Smooth muscle cell (in vitro differentiated cells): ENCODE data around the gene TSPO. TPM values are rescaled to one million over a fixed set of nuclear protein-coding genes. Genes with fewer than 3 reads are reported as not detected.

ENCODE experiments used
- DNase-seq: peaks from one replicate; lab custom pipeline; 2025; ENCODE audit not compliant: unreplicated experiment; lab: John Stamatoyannopoulos, UW
- H2AFZ ChIP-seq: fragments of 200-600 bp; sonication (generic); 2 replicates; pipeline ENCODE4 v1.6.0; 2016; ENCODE audit warnings: antibody characterized with exemption, low read depth, mild to moderate bottlenecking
- H3F3A ChIP-seq: fragments of 200-600 bp; sonication (generic); 2 replicates; pipeline ENCODE4 v1.6.0; 2017; ENCODE audit warnings: antibody characterized with exemption, low read depth
- H3K27ac ChIP-seq: fragments of 200-600 bp; sonication (generic); 2 replicates; pipeline ENCODE4 v1.5.1; 2016; ENCODE audit warnings: low read depth, mild to moderate bottlenecking
- H3K27me3 ChIP-seq: fragments of 200-600 bp; sonication (generic); 2 replicates; pipeline ENCODE4 v1.6.1; 2016; ENCODE audit warnings: low read depth, mild to moderate bottlenecking
- H3K36me3 ChIP-seq: fragments of 200-600 bp; sonication (generic); 2 replicates; pipeline ENCODE4 v1.5.1; 2016; ENCODE audit warnings: low read depth
- H3K4me1 ChIP-seq: fragments of 200-600 bp; sonication (generic); 2 replicates; pipeline ENCODE4 v1.5.1; 2016; ENCODE audit warnings: low read depth
- H3K4me2 ChIP-seq: fragments of 200-600 bp; sonication (generic); 2 replicates; pipeline ENCODE4 v1.6.0; 2016; ENCODE audit warnings: mild to moderate bottlenecking
- H3K4me3 ChIP-seq: fragments of 200-600 bp; sonication (generic); 2 replicates; pipeline ENCODE4 v1.5.1; 2016; ENCODE audit warnings: mild to moderate bottlenecking
- H3K79me2 ChIP-seq: fragments of 200-600 bp; sonication (generic); 2 replicates; pipeline ENCODE4 v1.6.0; 2016; ENCODE audit warnings: low read depth, mild to moderate bottlenecking
- H3K9ac ChIP-seq: fragments of 200-600 bp; sonication (generic); 2 replicates; pipeline ENCODE4 v1.6.0; 2016; ENCODE audit warnings: low read depth
- H3K9me3 ChIP-seq: fragments of 200-600 bp; sonication (generic); replicated peaks from 2 replicates; pipeline ENCODE4 v1.5.1; 2016; ENCODE audit warnings: low read depth
- H4K20me1 ChIP-seq: fragments of 200-600 bp; sonication (generic); 2 replicates; pipeline ENCODE4 v1.6.0; 2016; ENCODE audit warnings: low read depth
- CTCF ChIP-seq: fragments of 200-600 bp; sonication (generic); IDR thresholded peaks from 2 replicates; pipeline ENCODE4 v1.5.1; 2017; ENCODE audit warnings: borderline replicate concordance, mild to moderate bottlenecking, antibody characterized with exemption; ENCODE audit not compliant: insufficient read depth, poor library complexity, severe bottlenecking
- WGBS: methylation state at CpG from one replicate; pipeline ENCODE4 v1.1.7; 2016; ENCODE audit warnings: low lambda C conversion rate; 5-methylcytosine and 5-hydroxymethylcytosine counted together
- polyA plus RNA-seq: library from polyadenylated mRNA; unstranded; fragments of >200 nt; fragmentation: Nextera tagmentation; extraction: Ambion mirVana; gene quantifications from 2 replicates; pipeline ENCODE4 v1.2.1, GENCODE V29; 2016
- total RNA-seq: library from RNA; depleted of rRNA; stranded (reverse); fragments of >200 nt; gene quantifications from 2 replicates; pipeline ENCODE4 v1.2.3, GENCODE V29; 2014

TSPO gene
- total and polyA plus RNA-seq, 2 experiments from 2014 or later, result 170 to 251 TPM

DNA sequence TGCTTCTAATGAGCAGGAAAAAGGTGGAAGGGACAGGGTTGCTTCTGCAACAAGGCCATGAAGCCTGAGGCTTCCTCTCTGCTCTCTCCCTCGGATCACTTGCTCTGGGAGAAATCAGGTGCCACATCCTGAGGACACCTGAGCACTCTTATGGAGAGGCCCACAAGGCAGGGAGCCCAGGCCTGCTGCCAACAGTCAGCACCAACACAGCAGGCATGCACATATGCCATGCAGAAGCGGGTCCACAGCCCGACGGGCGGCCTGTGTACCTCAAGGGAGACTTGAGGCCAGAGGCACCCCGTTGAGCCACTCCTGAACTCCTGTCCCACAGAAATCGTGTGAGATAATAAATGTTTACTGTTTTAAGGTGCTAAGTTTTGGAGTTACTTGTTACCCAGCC is 26.1 kb downstream of the TSPO start:
- Histone ChIP-seq H3F3A (no peaks in the 10 kb centered on the region), H3K27me3 (no peaks in the 10 kb centered on the region), H3K4me2 (no peak overlapping the region), H3K27ac (no peak overlapping the region), H3K9me3 (no peaks in the 10 kb centered on the region), H3K36me3 (no peaks in the 10 kb centered on the region), H4K20me1 (no peaks in the 10 kb centered on the region), H3K9ac (no peak overlapping the region), H3K4me3 (no peak overlapping the region), H3K4me1 (no peaks in the 10 kb centered on the region), H2AFZ (no peak overlapping the region), H3K79me2 (no peaks in the 10 kb centered on the region)
- WGBS, result 96% methylated on average over 7 of the region's 7 CpGs
- no peak for TF ChIP-seq CTCF
- DNase-seq, result no peak

GRCh38 chr22:43179146-43179910 is 28.0 kb downstream of the TSPO start:
- no peak for TF ChIP-seq CTCF

GRCh38 chr22:43179911-43180195 is 28.5 kb downstream of the TSPO start:
- Histone ChIP-seq H3K9ac (no peak overlapping the region), H3K27me3 (no peaks in the 10 kb centered on the region), H3K4me2 (no peak overlapping the region), H3K4me1 (peaks cover 3% of the 10 kb centered on the region), H3F3A (no peaks in the 10 kb centered on the region), H2AFZ (no peak overlapping the region), H3K9me3 (no peaks in the 10 kb centered on the region), H3K4me3 (no peak overlapping the region), H3K27ac (no peak overlapping the region), H3K36me3 (no peaks in the 10 kb centered on the region), H3K79me2 (no peaks in the 10 kb centered on the region), H4K20me1 (peaks cover 17% of the 10 kb centered on the region)
- WGBS, result 97% methylated on average over 5 of the region's 15 CpGs
- DNase-seq, result no peak
- no peak for TF ChIP-seq CTCF

More at GRCh38 chr22:43179146-43179910, 28.0 kb downstream of the TSPO start:
- WGBS, result 99% methylated on average over 25 of the region's 25 CpGs
- Histone ChIP-seq H3F3A (no peaks in the 10 kb centered on the region), H3K4me3 (no peak overlapping the region), H3K79me2 (no peaks in the 10 kb centered on the region), H3K4me1 (peaks cover 3% of the 10 kb centered on the region), H3K4me2 (no peak overlapping the region), H3K9me3 (no peaks in the 10 kb centered on the region), H3K27me3 (no peaks in the 10 kb centered on the region), H4K20me1 (peaks cover 12% of the 10 kb centered on the region), H3K36me3 (no peaks in the 10 kb centered on the region), H3K27ac (no peak overlapping the region), H2AFZ (no peak overlapping the region), H3K9ac (no peak overlapping the region)
- DNase-seq, result no peak

GRCh38 chr22:43180670-43181069 is 29.3 kb downstream of the TSPO start:
- H2AFZ ChIP-seq, result no peak overlapping the region
- H3K27me3 ChIP-seq, result no peaks in the 10 kb centered on the region
- DNase-seq, result no peak
- peaks cover 6% of the 10 kb centered on the region for H3K4me1 ChIP-seq
- peaks cover 17% of the 10 kb centered on the region for H4K20me1 ChIP-seq
- H3K27ac ChIP-seq, result no peak overlapping the region
- no peaks in the 10 kb centered on the region for H3K9me3 ChIP-seq
- no peaks in the 10 kb centered on the region for H3K36me3 ChIP-seq
- H3K4me3 ChIP-seq, result no peak overlapping the region
- no peak for TF ChIP-seq CTCF
- no peak overlapping the region for H3K9ac ChIP-seq
- WGBS, result 98% methylated on average over 15 of the region's 15 CpGs
- no peak overlapping the region for H3K4me2 ChIP-seq
- no peaks in the 10 kb centered on the region for H3F3A ChIP-seq
- no peaks in the 10 kb centered on the region for H3K79me2 ChIP-seq
